H1 (cell line): Measurements from ENCODE around the gene NDUFS7. TPM values are rescaled to one million over a fixed set of nuclear protein-coding genes. Genes with fewer than 3 reads are reported as not detected.

ENCODE experiments used
- CTCF ChIA-PET: fragments of 300-600 bp; sonication (Branson Sonifier 250); formaldehyde crosslinking; loops from one replicate; lab custom pipeline; 2021; ENCODE audit not compliant: partially characterized antibody; lab: Charles Lee
- POLR2A ChIA-PET: fragments of 300-600 bp; sonication (Branson Sonifier 250); formaldehyde crosslinking; loops from one replicate; lab custom pipeline; 2021; ENCODE audit warnings: inconsistent platforms; ENCODE audit not compliant: partially characterized antibody; lab: Charles Lee
- DNase-seq, 2 experiments: peaks; one replicate each; pipeline versions ENCODE4 v3.0.0 to v3.0.0-alpha.2; 2010 to 2022; ENCODE audit warnings: low spot score in 2 of 2, low read depth in 1 of 2, mixed read lengths in 1 of 2
- FAIRE-seq: peaks from 2 replicates; lab custom pipeline; 2011; peaks lifted over from hg19 to GRCh38; lab: Jason Lieb, UNC
- H2AFZ ChIP-seq: 2 replicates; pipeline ENCODE4 v1.8.1; 2012; ENCODE audit warnings: low read length, inconsistent platforms
- H2AK5ac ChIP-seq: 2 replicates; pipeline ENCODE4 v1.6.1; 2013; ENCODE audit warnings: low read depth, low read length
- H2BK120ac ChIP-seq: replicated peaks from 2 replicates; pipeline ENCODE3; 2013; ENCODE audit warnings: low read depth, low read length, inconsistent platforms
- H2BK12ac ChIP-seq: 2 replicates; pipeline ENCODE4 v1.6.1; 2013; ENCODE audit warnings: low read depth, low read length
- H2BK15ac ChIP-seq: 2 replicates; pipeline ENCODE4 v1.6.1; 2013; ENCODE audit warnings: low read length
- H2BK20ac ChIP-seq: 2 replicates; pipeline ENCODE4 v1.6.1; 2013; ENCODE audit warnings: low read length
- H2BK5ac ChIP-seq: 2 replicates; pipeline ENCODE4 v1.6.1; 2013; ENCODE audit warnings: low read depth, low read length
- H3K14ac ChIP-seq: 2 replicates; pipeline ENCODE4 v1.6.1; 2013; ENCODE audit warnings: inconsistent platforms; ENCODE audit not compliant: insufficient read length
- H3K18ac ChIP-seq: 2 replicates; pipeline ENCODE4 v1.6.1; 2013; ENCODE audit warnings: low read length; ENCODE audit errors: extremely low read depth
- H3K23ac ChIP-seq: 2 replicates; pipeline ENCODE4 v1.6.1; 2013; ENCODE audit warnings: inconsistent platforms; ENCODE audit not compliant: insufficient read length
- H3K23me2 ChIP-seq: 2 replicates; pipeline ENCODE4 v1.6.1; 2013; ENCODE audit warnings: low read depth, low read length
- H3K27ac ChIP-seq: 2 replicates; pipeline ENCODE4 v1.6.1; 2011; ENCODE audit warnings: low read depth, low read length, inconsistent platforms
- H3K27me3 ChIP-seq, 4 experiments: replicated peaks in 1 of 4; 1 replicate in 1 of 4; 2 replicates in 3 of 4; pipeline versions ENCODE4 v1.6.1 to v1.8.1; 2011 to 2013; ENCODE audit warnings: low read length in 3 of 4, mild to moderate bottlenecking in 3 of 4, inconsistent platforms in 2 of 4, mixed read lengths in 2 of 4, moderate library complexity in 1 of 4; ENCODE audit not compliant: control insufficient read depth in 3 of 4, insufficient read depth in 3 of 4; ENCODE audit errors: extremely low read depth in 1 of 4
- H3K36me3 ChIP-seq, 4 experiments: 2 replicates each; pipeline versions ENCODE4 v1.6.1 to v1.8.1; 2011 to 2013; ENCODE audit warnings: mild to moderate bottlenecking in 4 of 4, low read length in 3 of 4, moderate library complexity in 2 of 4, control low read depth in 1 of 4, inconsistent platforms in 1 of 4; ENCODE audit not compliant: insufficient read depth in 4 of 4, control insufficient read depth in 2 of 4
- H3K4ac ChIP-seq: replicated peaks from 2 replicates; pipeline ENCODE3; 2013; ENCODE audit warnings: low read length, low read depth, mixed read lengths, inconsistent platforms; ENCODE audit not compliant: insufficient read length
- H3K4me1 ChIP-seq, 4 experiments: replicated peaks in 1 of 4; 1 replicate in 1 of 4; 2 replicates in 3 of 4; pipeline versions ENCODE4 v1.6.1 to v1.8.1; 2011 to 2013; ENCODE audit warnings: low read length in 3 of 4, inconsistent platforms in 2 of 4, mixed read lengths in 1 of 4; ENCODE audit not compliant: insufficient read depth in 4 of 4, control insufficient read depth in 3 of 4
- H3K4me2 ChIP-seq, 2 experiments: 2 replicates each; pipeline versions ENCODE4 v1.6.1 to v1.8.1; 2011 to 2013; ENCODE audit warnings: low read depth in 2 of 2, low read length in 2 of 2, control low read depth in 1 of 2, inconsistent platforms in 1 of 2, mild to moderate bottlenecking in 1 of 2; ENCODE audit not compliant: insufficient read depth in 1 of 2
- H3K4me3 ChIP-seq, 4 experiments: fragments of 200-600, 300-600 bp in 1 of 4; sonication (generic), shearing (Covaris generic), sonication (Bioruptor Twin) in 1 of 4; 2 replicates each; pipeline versions ENCODE4 v1.5.1 to v1.8.1; 2011 to 2016; ENCODE audit warnings: low read length in 4 of 4, low read depth in 3 of 4, control low read depth in 2 of 4, inconsistent platforms in 2 of 4, mild to moderate bottlenecking in 2 of 4, mixed read lengths in 1 of 4, moderate library complexity in 1 of 4; ENCODE audit not compliant: insufficient read depth in 2 of 4; ENCODE audit errors: extremely low read depth in 1 of 4
- H3K56ac ChIP-seq: replicated peaks from 2 replicates; pipeline ENCODE3; 2013; ENCODE audit warnings: low read depth, mild to moderate bottlenecking, mixed read lengths, low read length, inconsistent platforms; ENCODE audit not compliant: insufficient read length
- H3K79me1 ChIP-seq: 2 replicates; pipeline ENCODE4 v1.6.1; 2013; ENCODE audit warnings: low read depth, low read length, control low read depth
- H3K79me2 ChIP-seq, 2 experiments: 2 replicates each; pipeline versions ENCODE4 v1.6.1 to v1.8.1; 2012 to 2013; ENCODE audit warnings: low read length in 2 of 2, mild to moderate bottlenecking in 2 of 2, inconsistent platforms in 1 of 2; ENCODE audit not compliant: insufficient read depth in 2 of 2, control insufficient read depth in 1 of 2
- H3K9ac ChIP-seq, 4 experiments: replicated peaks in 1 of 4; 1 replicate in 1 of 4; 2 replicates in 3 of 4; pipeline versions ENCODE4 v1.6.1 to v1.8.1; 2011 to 2013; ENCODE audit warnings: low read depth in 3 of 4, low read length in 3 of 4, control low read depth in 2 of 4, mild to moderate bottlenecking in 2 of 4, moderate library complexity in 2 of 4, inconsistent platforms in 1 of 4; ENCODE audit errors: extremely low read depth in 1 of 4
- H3K9me3 ChIP-seq, 2 experiments: 2 replicates each; pipeline versions ENCODE4 v1.6.1 to v1.8.1; 2012 to 2013; ENCODE audit warnings: mild to moderate bottlenecking in 2 of 2, moderate library complexity in 2 of 2, control low read depth in 1 of 2, inconsistent platforms in 1 of 2, low read depth in 1 of 2, low read length in 1 of 2, mixed read lengths in 1 of 2; ENCODE audit not compliant: insufficient read depth in 2 of 2
- H4K20me1 ChIP-seq, 2 experiments: replicated peaks in 1 of 2; 2 replicates each; pipeline versions ENCODE3 to v1.8.1; 2011 to 2013; ENCODE audit warnings: inconsistent platforms in 2 of 2, low read length in 2 of 2, mild to moderate bottlenecking in 1 of 2; ENCODE audit not compliant: insufficient read depth in 2 of 2, control insufficient read depth in 1 of 2
- H4K5ac ChIP-seq: 2 replicates; pipeline ENCODE4 v1.6.1; 2013; ENCODE audit warnings: low read length, low read depth, mixed read lengths, inconsistent platforms; ENCODE audit not compliant: insufficient read length
- H4K8ac ChIP-seq: 2 replicates; pipeline ENCODE4 v1.8.0; 2013; ENCODE audit warnings: mild to moderate bottlenecking, moderate library complexity, low read length, inconsistent platforms; ENCODE audit not compliant: insufficient read depth; ENCODE audit errors: extremely low read depth
- H4K91ac ChIP-seq: replicated peaks from 2 replicates; pipeline ENCODE3; 2013; ENCODE audit warnings: low read length, mixed read lengths, inconsistent platforms; ENCODE audit not compliant: insufficient read length
- ASH2L ChIP-seq: fragments of 200-600, 300-600 bp; sonication (generic); IDR thresholded peaks from one replicate; pipeline ENCODE4 v1.7.1; 2017; ENCODE audit warnings: low read length
- HDAC6 ChIP-seq: IDR thresholded peaks from one replicate; pipeline ENCODE4 v1.7.1; 2012; ENCODE audit warnings: low read depth, mild to moderate bottlenecking, inconsistent platforms, low read length, moderate library complexity
- JUND ChIP-seq: IDR thresholded peaks from 2 replicates; pipeline ENCODE4 v1.6.1; 2011; ENCODE audit warnings: mild to moderate bottlenecking, improper control_type of control experiment, low read length
- KDM4A ChIP-seq: IDR thresholded peaks from one replicate; pipeline ENCODE4 v1.7.1; 2012; ENCODE audit warnings: low read depth, mild to moderate bottlenecking, moderate library complexity, low read length, inconsistent platforms; ENCODE audit not compliant: severe bottlenecking
- RAD21 ChIP-seq, 2 experiments: IDR thresholded peaks in 1 of 2; conservative IDR thresholded peaks in 1 of 2; 2 replicates each; pipeline ENCODE4 v1.6.1; 2011; ENCODE audit warnings: low read depth in 2 of 2, low read length in 2 of 2, improper control_type of control experiment in 1 of 2, inconsistent platforms in 1 of 2, mild to moderate bottlenecking in 1 of 2, moderate library complexity in 1 of 2
- RFX5 ChIP-seq: IDR thresholded peaks from 2 replicates; pipeline ENCODE4 v1.6.1; 2011; ENCODE audit warnings: low read depth, low read length, improper control_type of control experiment, borderline replicate concordance
- RNF2 ChIP-seq: fragments of 200-900, 300-1000 bp; sonication (generic); IDR thresholded peaks from 2 replicates; pipeline ENCODE4 v1.7.1; 2016; ENCODE audit warnings: borderline replicate concordance, low read depth, mild to moderate bottlenecking, antibody characterized with exemption, low read length; ENCODE audit not compliant: poor library complexity, severe bottlenecking; ENCODE audit errors: missing control alignments
- SAP30 ChIP-seq: fragments of 300-600 bp; sonication (generic); IDR thresholded peaks from 2 replicates; pipeline ENCODE4 v1.7.1; 2012; ENCODE audit warnings: low read length, moderate library complexity, mild to moderate bottlenecking, inconsistent platforms; ENCODE audit not compliant: insufficient read depth, insufficient replicate concordance
- YY1 ChIP-seq: IDR thresholded peaks from 2 replicates; pipeline ENCODE4 v1.6.1; 2011; ENCODE audit warnings: low read depth, mild to moderate bottlenecking, low read length
- WGBS, 2 experiments: shearing (Covaris generic) in 1 of 2; methylation state at CpG; one replicate each; pipeline versions ENCODE4 v1.1.6 to v1.1.7; 2013 to 2015; ENCODE audit warnings: low lambda C conversion rate in 2 of 2, mixed read lengths in 2 of 2, inconsistent platforms in 1 of 2, low coverage in 1 of 2, missing lambda C conversion rate in 1 of 2; ENCODE audit not compliant: insufficient replicate concordance in 2 of 2, insufficient coverage in 1 of 2, insufficient read length in 1 of 2; ENCODE audit errors: extremely low coverage in 1 of 2, missing lambda C conversion rate in 1 of 2; 5-methylcytosine and 5-hydroxymethylcytosine counted together
- polyA plus RNA-seq, 7 experiments: library from polyadenylated mRNA; depleted of rRNA in 3 of 7; stranded (reverse) in 5 of 7; unstranded in 2 of 7; fragments of >200 nt in 5 of 7; fragments of 200-250 nt in 2 of 7; gene quantifications; 1 replicate in 5 of 7; 2 replicates in 1 of 7; 4 replicates in 1 of 7; pipeline versions ENCODE4 v1.2.1 to v1.2.3, GENCODE V29; 2011 to 2013; ENCODE audit warnings: missing spikeins in 2 of 7, mixed read lengths in 2 of 7
- total RNA-seq: library from RNA; stranded (reverse); fragmentation: NEBNext Ultra II Directional; extraction: Animal tissue kit (Norgen Biotek cat#: 25700); gene quantifications from 2 replicates; pipeline ENCODE4 v1.2.1, GENCODE V29; 2021
- TF ChIP-seq, protein P1 (sequence below): IDR thresholded peaks from 2 replicates; pipeline ENCODE4 v1.6.1; 2011; ENCODE audit warnings: low read depth, mild to moderate bottlenecking, low read length; ENCODE audit not compliant: insufficient read depth
- TF ChIP-seq, protein P2 (sequence below): IDR thresholded peaks from 2 replicates; pipeline ENCODE4 v1.6.1; 2011; ENCODE audit warnings: low read length, improper control_type of control experiment

NDUFS7 gene
- total and polyA plus RNA-seq, 2 of the 8 experiments (the other 6 are each of a cell fraction or from before 2014, with no cell fraction given) = 78.1 to 309 TPM

DNA sequence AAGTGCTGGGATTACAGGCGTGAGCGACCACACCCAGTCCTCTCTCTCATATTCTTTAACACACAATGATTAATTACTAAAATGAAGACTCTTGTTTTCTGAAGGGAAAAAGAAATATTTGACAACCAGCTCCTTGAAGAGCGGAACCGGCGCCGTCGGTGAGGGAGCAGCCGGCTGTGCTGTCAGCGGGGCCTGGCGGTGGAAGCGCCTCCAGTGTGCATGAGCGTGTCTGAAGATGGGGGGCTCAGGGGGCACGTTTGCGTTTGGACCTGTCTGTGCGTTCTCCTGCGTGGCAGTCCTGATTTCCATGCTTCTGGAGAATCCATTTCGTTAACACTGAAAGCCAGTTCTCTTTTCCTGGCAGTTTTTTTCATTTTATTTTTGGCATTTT, 7.3 kb upstream of the NDUFS7 start:
- no peak overlapping the region for H2AFZ ChIP-seq
- H3K14ac ChIP-seq = no peak overlapping the region
- H2BK20ac ChIP-seq = no peak overlapping the region
- H3K79me2 ChIP-seq = no peaks in the 10 kb centered on the region
- peaks cover 0 to 3% (median 1%) of the 10 kb centered on the region in 4 experiments; a peak in 2 of 7 replicates for H3K4me1 ChIP-seq
- H3K23ac ChIP-seq = no peak overlapping the region
- no peak overlapping the region for H3K4ac ChIP-seq
- no peak overlapping the region for H2BK5ac ChIP-seq
- no peak overlapping the region for H3K27ac ChIP-seq
- no peaks in the 10 kb centered on the region for H3K23me2 ChIP-seq
- H3K9me3 ChIP-seq = no peaks in the 10 kb centered on the region
- H4K20me1 ChIP-seq = peaks cover 0 to 11% of the 10 kb centered on the region in 2 experiments
- no peak for FAIRE-seq
- H2BK15ac ChIP-seq = no peak overlapping the region
- no peak overlapping the region for H3K9ac ChIP-seq
- H2BK120ac ChIP-seq = no peak overlapping the region
- WGBS, 2 experiments = 98% methylated on average over 17 of the region's 17 CpGs; no CpG with 5 or more reads in 1 of the 2 experiments
- H4K5ac ChIP-seq = no peak overlapping the region
- DNase-seq = no peak
- H3K4me3 ChIP-seq = no peak overlapping the region
- H2AK5ac ChIP-seq = no peak overlapping the region
- no peak overlapping the region for H4K91ac ChIP-seq
- no peaks in the 10 kb centered on the region for H3K79me1 ChIP-seq
- H2BK12ac ChIP-seq = no peak overlapping the region
- H3K4me2 ChIP-seq = no peak overlapping the region
- POLR2A ChIA-PET = interaction anchor here (0.8 to 1.3 kb wide), 5 partner anchors 19 to 107 kb away, joined by 3 to 9 read pairs (median 3); partner anchors contain the start of gene CIRBP
- H3K36me3 ChIP-seq = peaks cover 4 to 32% (median 18%) of the 10 kb centered on the region in 4 experiments; a peak in 7 of 8 replicates
- H3K27me3 ChIP-seq = no peaks in the 10 kb centered on the region
- H4K8ac ChIP-seq = no peak overlapping the region
- CTCF ChIA-PET = interaction anchor here (0.6 kb wide), 1 partner anchor 623 kb away, joined by 3 read pairs; no protein-coding TSS in a partner anchor
- no peak overlapping the region for H3K56ac ChIP-seq
- H3K18ac ChIP-seq = no peak overlapping the region
- TF ChIP-seq HDAC6 (no peak), YY1 (no peak), JUND (no peak), RNF2 (no peak), ASH2L (no peak), KDM4A (no peak), SAP30 (no peak), RFX5 (no peak), RAD21 (IDR thresholded peaks at IDR 0.05 in 1 of 2, conservative IDR thresholded peaks at IDR 0.05 in 1 of 2; ENCODE audit: low read depth in 2 of 2, low read length in 2 of 2) (no peak)
- TF ChIP-seq, protein P1, sequence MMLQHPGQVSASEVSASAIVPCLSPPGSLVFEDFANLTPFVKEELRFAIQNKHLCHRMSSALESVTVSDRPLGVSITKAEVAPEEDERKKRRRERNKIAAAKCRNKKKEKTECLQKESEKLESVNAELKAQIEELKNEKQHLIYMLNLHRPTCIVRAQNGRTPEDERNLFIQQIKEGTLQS = no peak
- TF ChIP-seq, protein P2, sequence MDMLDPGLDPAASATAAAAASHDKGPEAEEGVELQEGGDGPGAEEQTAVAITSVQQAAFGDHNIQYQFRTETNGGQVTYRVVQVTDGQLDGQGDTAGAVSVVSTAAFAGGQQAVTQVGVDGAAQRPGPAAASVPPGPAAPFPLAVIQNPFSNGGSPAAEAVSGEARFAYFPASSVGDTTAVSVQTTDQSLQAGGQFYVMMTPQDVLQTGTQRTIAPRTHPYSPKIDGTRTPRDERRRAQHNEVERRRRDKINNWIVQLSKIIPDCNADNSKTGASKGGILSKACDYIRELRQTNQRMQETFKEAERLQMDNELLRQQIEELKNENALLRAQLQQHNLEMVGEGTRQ = no peak
